Naive thymus-derived CD4-positive, alpha-beta T cell (primary cell): Measurements from ENCODE around the gene SFXN5. TPM values are rescaled to one million over a fixed set of nuclear protein-coding genes. Genes with fewer than 3 reads are reported as not detected.
A peak's percentile ranks its signal among the peaks of the same experiment; 100 is the strongest.

Experiments used
- ATAC-seq: fragments of 150-1000 bp; cut with Tn5 transposase; 2 replicates; pipeline ENCODE4 v1.10.0; 2021; ENCODE audit warnings: mild to moderate bottlenecking, moderate library complexity
- CTCF ChIA-PET: fragments of 350-600 bp; sonication (Branson Sonifier 250); formaldehyde crosslinking; loops from one replicate; lab custom pipeline; 2021; ENCODE audit warnings: antibody characterized with exemption; lab: Charles Lee
- POLR2A ChIA-PET: fragments of 350-600 bp; sonication (Branson Sonifier 250); formaldehyde crosslinking; loops from one replicate; lab custom pipeline; 2021; ENCODE audit warnings: antibody characterized with exemption, inconsistent platforms; lab: Charles Lee
- DNase-seq, 9 donors: peaks; one replicate each; pipeline versions ENCODE4 v3.0.0 to v3.0.0-alpha.2; 2020 to 2022; ENCODE audit warnings: mixed read lengths in 1 of 9
- H3K27ac ChIP-seq: one replicate; pipeline ENCODE4 v1.7.0; 2013; ENCODE audit warnings: mild to moderate bottlenecking, low read depth, low read length, moderate library complexity
- H3K27me3 ChIP-seq, 2 donors: one replicate each; pipeline ENCODE4 v1.7.0; 2013; ENCODE audit warnings: low read length in 2 of 2, mild to moderate bottlenecking in 2 of 2, moderate library complexity in 2 of 2; ENCODE audit not compliant: control insufficient read depth in 2 of 2, insufficient read depth in 2 of 2
- H3K36me3 ChIP-seq, 3 experiments: 1 replicate in 2 of 3; 2 replicates in 1 of 3; pipeline ENCODE4 v1.7.0; 2013; ENCODE audit warnings: low read length in 3 of 3, mild to moderate bottlenecking in 3 of 3, moderate library complexity in 1 of 3; ENCODE audit not compliant: insufficient read depth in 3 of 3, control insufficient read depth in 2 of 3
- H3K4me1 ChIP-seq, 2 donors: one replicate each; pipeline ENCODE4 v1.7.0; 2013; ENCODE audit warnings: low read length in 2 of 2, mild to moderate bottlenecking in 2 of 2, moderate library complexity in 1 of 2; ENCODE audit not compliant: control insufficient read depth in 2 of 2, insufficient read depth in 2 of 2
- H3K4me3 ChIP-seq: 2 replicates; pipeline ENCODE4 v1.7.0; 2013; ENCODE audit warnings: mild to moderate bottlenecking, low read length
- H3K9me3 ChIP-seq, 3 experiments: 1 replicate in 2 of 3; 2 replicates in 1 of 3; pipeline ENCODE4 v1.7.0; 2013; ENCODE audit warnings: low read length in 3 of 3; ENCODE audit not compliant: control insufficient read depth in 2 of 3
- H3K27ac Mint-ChIP-seq, 9 donors: one replicate each; pipeline ENCODE4 v1.8.0; 2020 to 2022; ENCODE audit warnings: mixed read lengths in 9 of 9, mild to moderate bottlenecking in 8 of 9, moderate library complexity in 5 of 9, inconsistent platforms in 2 of 9
- H3K27me3 Mint-ChIP-seq, 5 donors: one replicate each; pipeline ENCODE4 v1.8.0; 2021 to 2022; ENCODE audit warnings: mixed read lengths in 5 of 5, mild to moderate bottlenecking in 1 of 5
- H3K36me3 Mint-ChIP-seq, 5 donors: one replicate each; pipeline ENCODE4 v1.8.0; 2020 to 2022; ENCODE audit warnings: mixed read lengths in 5 of 5, mild to moderate bottlenecking in 3 of 5, inconsistent platforms in 1 of 5
- H3K4me1 Mint-ChIP-seq, 7 donors: one replicate each; pipeline ENCODE4 v1.8.0; 2020 to 2022; ENCODE audit warnings: mixed read lengths in 7 of 7, mild to moderate bottlenecking in 3 of 7, inconsistent platforms in 1 of 7
- H3K4me3 Mint-ChIP-seq, 10 donors: one replicate each; pipeline ENCODE4 v1.8.0; 2020 to 2022; ENCODE audit warnings: mild to moderate bottlenecking in 10 of 10, mixed read lengths in 10 of 10, moderate library complexity in 6 of 10, inconsistent platforms in 2 of 10
- H3K9me3 Mint-ChIP-seq, 11 donors: one replicate each; pipeline ENCODE4 v1.8.0; 2020 to 2022; ENCODE audit warnings: mixed read lengths in 11 of 11, mild to moderate bottlenecking in 4 of 11, inconsistent platforms in 1 of 11, moderate library complexity in 1 of 11
- intact Hi-C, 2 donors: fragments of 100-400 bp; cut with micrococcal nuclease; formaldehyde crosslinking; loops; one replicate each; pipeline ENCODE4 v1.15.1; 2023
- polyA plus RNA-seq, 2 donors: library from polyadenylated mRNA; unstranded; fragments of 300-500 nt; fragmentation: Illumina TruSeq; gene quantifications; one replicate each; pipeline ENCODE4 v1.2.3, GENCODE V29; 2021
- total RNA-seq, 6 experiments: library from RNA in 5 of 6; stranded (reverse) in 5 of 6; gene quantifications; 1 replicate in 5 of 6; 2 replicates in 1 of 6; pipeline ENCODE4 v1.2.3 and lab custom pipeline; 2021 to 2026

Gene SFXN5
- total and polyA plus RNA-seq, 7 experiments from 2014 or later = 2.2 to 17.4 (median 9.1) TPM

- H3K27me3 Mint-ChIP-seq = no peaks in the 10 kb centered on the region
- Histone ChIP-seq H3K36me3 (no peaks in the 10 kb centered on the region), H3K27me3 (no peaks in the 10 kb centered on the region), H3K4me1 (no peaks in the 10 kb centered on the region), H3K27ac (no peak overlapping the region), H3K4me3 (no peak overlapping the region), H3K9me3 (no peaks in the 10 kb centered on the region)
- DNase-seq = no peak
- CTCF ChIA-PET = interaction anchor here (1.6 kb wide), 1 partner anchor 52 kb away, joined by 3 read pairs; no protein-coding TSS in a partner anchor
- no peaks in the 10 kb centered on the region for H3K9me3 Mint-ChIP-seq
- intact Hi-C loops = no loop called here
- no peak overlapping the region for H3K27ac Mint-ChIP-seq
- H3K4me1 Mint-ChIP-seq = no peaks in the 10 kb centered on the region
- POLR2A ChIA-PET = no interaction called here
- H3K36me3 Mint-ChIP-seq = peaks cover 0 to 7% (median 0%) of the 10 kb centered on the region in 5 donors
- no peak for ATAC-seq
- no peak overlapping the region for H3K4me3 Mint-ChIP-seq
Measured at GRCh38 chr2:73043929-73044832, 27.3 kb downstream of the SFXN5 start.

GRCh38 chr2:73043276-73043675 is 28.2 kb downstream of the SFXN5 start:
- H3K36me3 ChIP-seq = no peaks in the 10 kb centered on the region
- H3K9me3 ChIP-seq = no peaks in the 10 kb centered on the region
- POLR2A ChIA-PET = no interaction called here
- DNase-seq (no peak), ATAC-seq (no peak)
- no peak overlapping the region for H3K4me3 ChIP-seq
- H3K4me1 ChIP-seq = no peaks in the 10 kb centered on the region
- no peaks in the 10 kb centered on the region for H3K27me3 ChIP-seq
- H3K27ac ChIP-seq = no peak overlapping the region
- Mint-ChIP-seq H3K9me3 (no peaks in the 10 kb centered on the region), H3K27ac (no peak overlapping the region), H3K27me3 (no peaks in the 10 kb centered on the region), H3K4me3 (no peak overlapping the region), H3K36me3 (peaks cover 0 to 8% (median 0%) of the 10 kb centered on the region in 5 donors), H3K4me1 (no peaks in the 10 kb centered on the region)
- intact Hi-C loops = no loop called here
- CTCF ChIA-PET = interaction anchor here (1.6 kb wide), 1 partner anchor 51 kb away, joined by 3 read pairs; no protein-coding TSS in a partner anchor

- Histone ChIP-seq H3K4me3 (no peak overlapping the region), H3K27ac (no peak overlapping the region), H3K27me3 (no peaks in the 10 kb centered on the region), H3K4me1 (no peaks in the 10 kb centered on the region), H3K9me3 (no peaks in the 10 kb centered on the region), H3K36me3 (no peaks in the 10 kb centered on the region)
- no peaks in the 10 kb centered on the region for H3K9me3 Mint-ChIP-seq
- H3K4me1 Mint-ChIP-seq = peaks cover 0 to 3% (median 0%) of the 10 kb centered on the region in 7 donors
- no peak overlapping the region for H3K27ac Mint-ChIP-seq
- CTCF ChIA-PET = no interaction called here
- H3K4me3 Mint-ChIP-seq = no peak overlapping the region
- peaks cover 0 to 14% (median 4%) of the 10 kb centered on the region in 5 donors for H3K36me3 Mint-ChIP-seq
- DNase-seq = no peak
- H3K27me3 Mint-ChIP-seq = no peaks in the 10 kb centered on the region
- intact Hi-C loops = loop anchor here in 1 of 2 donors (2.0 kb wide), 1 partner anchor 31 kb away; no protein-coding TSS in a partner anchor
- ATAC-seq = no peak
- POLR2A ChIA-PET = no interaction called here
Measured at GRCh38 chr2:73037947-73038585, 33.4 kb downstream of the SFXN5 start.

DNA sequence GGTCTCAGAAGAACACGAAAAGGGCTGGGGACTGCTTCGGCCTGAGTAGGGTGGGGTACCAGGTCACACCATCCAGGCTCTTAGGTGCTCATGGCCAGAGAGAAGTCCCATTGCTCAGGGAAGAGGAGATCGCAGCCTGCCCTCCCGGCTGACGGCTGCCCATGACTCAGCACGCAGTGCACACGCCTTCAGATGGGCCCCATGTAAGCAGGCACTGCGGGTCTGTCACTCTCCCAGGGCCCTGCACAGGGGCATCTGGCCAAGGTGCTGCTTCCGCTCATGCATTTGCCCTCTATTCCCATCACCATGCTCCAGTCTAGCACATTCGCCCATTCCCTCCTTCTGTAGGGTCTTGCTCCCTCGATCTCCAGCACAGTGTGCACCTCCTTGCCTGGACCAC is 34.7 kb downstream of the SFXN5 start:
- Mint-ChIP-seq H3K9me3 (no peaks in the 10 kb centered on the region), H3K4me1 (peaks cover 0 to 3% (median 0%) of the 10 kb centered on the region in 7 donors), H3K27me3 (no peaks in the 10 kb centered on the region), H3K36me3 (peaks cover 0 to 14% (median 4%) of the 10 kb centered on the region in 5 donors), H3K4me3 (no peak overlapping the region), H3K27ac (no peak overlapping the region)
- no peak for ATAC-seq
- ChIA-PET CTCF (no interaction called here), POLR2A (no interaction called here)
- no peaks in the 10 kb centered on the region for H3K9me3 ChIP-seq
- H3K36me3 ChIP-seq = no peaks in the 10 kb centered on the region
- H3K27ac ChIP-seq = no peak overlapping the region
- no peak for DNase-seq
- H3K27me3 ChIP-seq = no peaks in the 10 kb centered on the region
- no peak overlapping the region for H3K4me3 ChIP-seq
- intact Hi-C loops = no loop called here
- no peaks in the 10 kb centered on the region for H3K4me1 ChIP-seq

DNA sequence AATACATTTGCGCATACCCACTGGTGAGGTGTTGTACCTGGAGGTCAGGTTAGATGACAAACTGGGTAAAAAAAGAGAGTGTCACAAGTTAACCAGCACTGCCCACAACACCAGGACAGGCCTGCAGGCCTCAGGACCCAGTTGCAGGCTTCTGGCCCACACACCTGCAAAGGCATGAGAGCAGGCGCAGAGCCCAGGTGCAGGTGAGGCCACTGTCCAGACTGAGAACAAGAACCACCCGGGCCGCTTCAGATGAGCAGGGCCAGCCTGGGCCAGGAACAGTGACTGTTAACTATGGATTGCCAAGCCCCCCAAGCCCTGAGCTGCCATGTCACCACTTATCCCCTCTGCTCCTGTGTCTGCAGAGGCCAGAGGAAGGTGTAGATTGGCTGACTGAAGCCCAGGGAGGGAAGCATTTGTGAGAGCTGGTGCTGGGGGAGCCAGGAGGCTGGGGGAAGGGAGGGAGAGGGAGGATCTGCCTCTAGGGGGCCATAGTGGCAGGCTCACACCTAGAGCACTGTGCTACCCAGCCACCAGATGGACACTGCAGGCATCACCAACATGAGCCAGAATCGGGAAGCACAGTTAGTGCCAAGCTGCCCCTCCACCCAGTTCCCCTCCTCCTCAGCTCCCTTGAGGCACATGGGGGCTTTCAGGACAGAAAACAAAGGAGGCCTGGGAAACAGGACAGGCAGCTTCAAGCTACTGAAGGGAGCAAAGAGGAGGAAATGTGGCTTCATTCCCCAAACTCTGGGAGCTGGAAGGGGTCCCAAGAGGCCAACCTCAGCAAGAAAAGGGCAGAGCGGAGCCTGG is 35.4 kb downstream of the SFXN5 start:
- ChIA-PET POLR2A (no interaction called here), CTCF (no interaction called here)
- Histone ChIP-seq H3K4me3 (no peak overlapping the region), H3K27ac (no peak overlapping the region), H3K9me3 (no peaks in the 10 kb centered on the region), H3K36me3 (no peaks in the 10 kb centered on the region), H3K4me1 (no peaks in the 10 kb centered on the region), H3K27me3 (no peaks in the 10 kb centered on the region)
- no peak overlapping the region for H3K4me3 Mint-ChIP-seq
- peaks cover 0 to 3% (median 0%) of the 10 kb centered on the region in 7 donors for H3K4me1 Mint-ChIP-seq
- no peak overlapping the region for H3K27ac Mint-ChIP-seq
- peaks cover 0 to 17% (median 4%) of the 10 kb centered on the region in 5 donors for H3K36me3 Mint-ChIP-seq
- DNase-seq (no peak), ATAC-seq (no peak)
- H3K9me3 Mint-ChIP-seq = no peaks in the 10 kb centered on the region
- intact Hi-C loops = no loop called here
- H3K27me3 Mint-ChIP-seq = no peaks in the 10 kb centered on the region

- intact Hi-C loops = no loop called here
- Histone ChIP-seq H3K4me1 (no peaks in the 10 kb centered on the region), H3K36me3 (no peaks in the 10 kb centered on the region), H3K27me3 (no peaks in the 10 kb centered on the region), H3K9me3 (no peaks in the 10 kb centered on the region), H3K27ac (no peak overlapping the region), H3K4me3 (no peak overlapping the region)
- Mint-ChIP-seq H3K27me3 (no peaks in the 10 kb centered on the region), H3K27ac (no peak overlapping the region), H3K36me3 (peaks cover 0 to 18% (median 4%) of the 10 kb centered on the region in 5 donors), H3K4me1 (peaks cover 0 to 4% (median 0%) of the 10 kb centered on the region in 7 donors), H3K4me3 (no peak overlapping the region), H3K9me3 (no peaks in the 10 kb centered on the region)
- ChIA-PET CTCF (no interaction called here), POLR2A (no interaction called here)
- DNase-seq (no peak), ATAC-seq (peak; percentile 84)
Measured at GRCh38 chr2:73034661-73035375, 36.7 kb downstream of the SFXN5 start.
